ENCODE measurements around the gene CARM1.

The CARM1 gene

DNA sequence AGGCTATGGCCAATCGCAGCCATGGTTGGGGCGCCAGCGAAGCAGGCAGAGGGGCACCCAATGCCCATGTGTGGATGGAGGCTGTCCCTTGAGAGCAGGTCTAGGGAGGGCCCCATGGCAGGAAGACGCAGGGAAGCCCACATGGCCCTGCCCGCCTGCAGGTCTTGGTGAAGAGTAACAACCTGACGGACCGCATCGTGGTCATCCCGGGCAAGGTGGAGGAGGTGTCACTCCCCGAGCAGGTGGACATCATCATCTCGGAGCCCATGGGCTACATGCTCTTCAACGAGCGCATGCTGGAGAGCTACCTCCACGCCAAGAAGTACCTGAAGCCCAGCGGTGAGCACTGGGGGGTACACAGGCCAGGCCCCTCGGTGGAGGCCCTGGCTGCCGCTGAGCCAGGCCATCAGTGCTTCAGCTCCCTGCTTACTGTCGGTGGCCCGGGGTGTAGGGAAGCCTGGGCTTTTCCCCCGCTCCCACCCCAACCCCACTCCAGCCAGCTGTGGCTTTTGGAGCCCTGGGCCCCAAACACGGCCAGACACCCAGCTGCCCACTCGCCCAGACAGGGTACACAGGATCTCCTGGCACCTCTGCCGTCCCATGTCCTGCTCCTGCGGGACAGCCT lies 42.5 kb downstream of the CARM1 start:
- no peaks in the 10 kb centered on the region for H3K79me2 ChIP-seq (ENCODE audit: insufficient read depth, low read length)
- H3K36me3 ChIP-seq (ENCODE audit: low read length): no peaks in the 10 kb centered on the region
- H3K9ac ChIP-seq (ENCODE audit: low read length): no peak overlapping the region
- no peak overlapping the region for H3K27ac ChIP-seq (ENCODE audit: low read depth, low read length)
- no peaks in the 10 kb centered on the region for H4K20me1 ChIP-seq (ENCODE audit: low read depth, low read length)
- H3K27me3 ChIP-seq (ENCODE audit: low read length): no peaks in the 10 kb centered on the region
- H3K9me3 ChIP-seq (ENCODE audit: insufficient read depth, low read length): no peaks in the 10 kb centered on the region
- H3K4me2 ChIP-seq (ENCODE audit: low read depth, low read length, poor library complexity, severe bottlenecking): no peak overlapping the region
- H3K4me3 ChIP-seq (ENCODE audit: insufficient read depth, low read length, poor library complexity, severe bottlenecking): no peak overlapping the region
- H3K9me2 ChIP-seq (replicated peaks; ENCODE audit: insufficient read depth, low read length): no peaks in the 10 kb centered on the region
- no peaks in the 10 kb centered on the region for H3F3A ChIP-seq (ENCODE audit: insufficient read depth)
- H2AFZ ChIP-seq (ENCODE audit: low read depth, low read length, severe bottlenecking): no peak overlapping the region
- TF ChIP-seq, protein P1, sequence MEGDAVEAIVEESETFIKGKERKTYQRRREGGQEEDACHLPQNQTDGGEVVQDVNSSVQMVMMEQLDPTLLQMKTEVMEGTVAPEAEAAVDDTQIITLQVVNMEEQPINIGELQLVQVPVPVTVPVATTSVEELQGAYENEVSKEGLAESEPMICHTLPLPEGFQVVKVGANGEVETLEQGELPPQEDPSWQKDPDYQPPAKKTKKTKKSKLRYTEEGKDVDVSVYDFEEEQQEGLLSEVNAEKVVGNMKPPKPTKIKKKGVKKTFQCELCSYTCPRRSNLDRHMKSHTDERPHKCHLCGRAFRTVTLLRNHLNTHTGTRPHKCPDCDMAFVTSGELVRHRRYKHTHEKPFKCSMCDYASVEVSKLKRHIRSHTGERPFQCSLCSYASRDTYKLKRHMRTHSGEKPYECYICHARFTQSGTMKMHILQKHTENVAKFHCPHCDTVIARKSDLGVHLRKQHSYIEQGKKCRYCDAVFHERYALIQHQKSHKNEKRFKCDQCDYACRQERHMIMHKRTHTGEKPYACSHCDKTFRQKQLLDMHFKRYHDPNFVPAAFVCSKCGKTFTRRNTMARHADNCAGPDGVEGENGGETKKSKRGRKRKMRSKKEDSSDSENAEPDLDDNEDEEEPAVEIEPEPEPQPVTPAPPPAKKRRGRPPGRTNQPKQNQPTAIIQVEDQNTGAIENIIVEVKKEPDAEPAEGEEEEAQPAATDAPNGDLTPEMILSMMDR (IDR thresholded peaks at IDR 0.05; ENCODE audit: insufficient read depth, low read length, poor library complexity, severe bottlenecking): no peak
- no peak for TF ChIP-seq EZH2phosphoT487 (conservative IDR thresholded peaks at IDR 0.05; ENCODE audit: low read length)

DNA sequence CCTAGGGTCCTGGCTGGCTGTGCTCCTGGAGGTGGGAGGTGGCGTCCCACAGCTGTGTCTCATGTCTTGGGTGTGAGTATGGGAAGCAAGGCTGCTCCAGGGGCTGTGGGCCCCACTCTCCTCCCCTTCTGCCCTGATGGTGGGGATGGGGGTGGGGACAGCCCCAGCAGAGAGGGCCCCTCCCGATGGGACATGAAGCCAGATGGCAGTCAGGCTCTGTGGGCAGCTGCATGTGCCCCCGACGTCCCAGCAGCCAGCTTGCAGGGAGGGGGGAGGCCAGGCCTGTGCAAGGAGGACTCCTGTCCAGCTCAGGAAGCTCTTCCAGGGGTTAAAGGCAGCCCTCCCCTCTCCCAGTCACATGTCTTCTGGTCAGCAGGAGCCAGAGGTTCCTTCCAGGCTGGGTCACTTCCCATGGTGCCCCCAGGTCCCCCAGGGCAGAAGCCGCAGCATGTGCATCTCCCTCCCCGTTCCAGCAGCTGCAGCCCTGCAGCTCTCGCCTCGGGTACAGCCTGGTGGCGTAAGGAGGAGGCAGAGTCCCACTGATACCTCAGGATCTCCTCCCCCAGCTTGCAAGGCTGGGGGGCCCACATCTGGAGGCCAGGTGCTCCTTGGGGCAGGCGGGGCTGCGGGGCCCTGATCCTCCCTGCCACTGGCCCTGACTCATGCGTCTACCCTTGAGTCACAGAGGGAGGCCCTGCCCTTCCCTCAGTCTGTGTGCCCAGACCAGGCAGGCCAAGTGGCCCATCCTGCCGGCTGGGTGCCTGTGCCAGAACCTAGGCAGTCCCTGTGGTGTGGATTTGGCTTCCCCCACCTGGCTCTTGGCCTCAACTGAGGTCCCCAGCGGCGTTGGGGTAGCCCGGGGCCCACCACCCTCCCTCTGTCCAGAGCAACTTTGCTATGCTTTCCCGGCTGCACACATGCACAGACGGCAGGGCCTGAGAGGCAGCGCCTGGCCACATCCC lies 44.1 kb downstream of the CARM1 start:
- H3K27ac ChIP-seq (ENCODE audit: low read depth, low read length): no peak overlapping the region
- H3K4me2 ChIP-seq (ENCODE audit: low read depth, low read length, poor library complexity, severe bottlenecking): no peak overlapping the region
- no peaks in the 10 kb centered on the region for H3K36me3 ChIP-seq (ENCODE audit: low read length)
- no peak for TF ChIP-seq EZH2phosphoT487 (conservative IDR thresholded peaks at IDR 0.05; ENCODE audit: low read length)
- TF ChIP-seq, protein P1 (IDR thresholded peaks at IDR 0.05; ENCODE audit: insufficient read depth, low read length, poor library complexity, severe bottlenecking): no peak
- no peaks in the 10 kb centered on the region for H3K9me3 ChIP-seq (ENCODE audit: insufficient read depth, low read length)
- no peak overlapping the region for H3K4me3 ChIP-seq (ENCODE audit: insufficient read depth, low read length, poor library complexity, severe bottlenecking)
- H2AFZ ChIP-seq (ENCODE audit: low read depth, low read length, severe bottlenecking): no peak overlapping the region
- H3K79me2 ChIP-seq (ENCODE audit: insufficient read depth, low read length): no peaks in the 10 kb centered on the region
- no peaks in the 10 kb centered on the region for H4K20me1 ChIP-seq (ENCODE audit: low read depth, low read length)
- H3K27me3 ChIP-seq (ENCODE audit: low read length): no peaks in the 10 kb centered on the region
- H3F3A ChIP-seq (ENCODE audit: insufficient read depth): 0 out of 2 replicates have a peak, but pooled peaks cover 4% of the 10 kb centered on the region
- H3K9ac ChIP-seq (ENCODE audit: low read length): no peak overlapping the region
- no peaks in the 10 kb centered on the region for H3K9me2 ChIP-seq (replicated peaks; ENCODE audit: insufficient read depth, low read length)

DNA sequence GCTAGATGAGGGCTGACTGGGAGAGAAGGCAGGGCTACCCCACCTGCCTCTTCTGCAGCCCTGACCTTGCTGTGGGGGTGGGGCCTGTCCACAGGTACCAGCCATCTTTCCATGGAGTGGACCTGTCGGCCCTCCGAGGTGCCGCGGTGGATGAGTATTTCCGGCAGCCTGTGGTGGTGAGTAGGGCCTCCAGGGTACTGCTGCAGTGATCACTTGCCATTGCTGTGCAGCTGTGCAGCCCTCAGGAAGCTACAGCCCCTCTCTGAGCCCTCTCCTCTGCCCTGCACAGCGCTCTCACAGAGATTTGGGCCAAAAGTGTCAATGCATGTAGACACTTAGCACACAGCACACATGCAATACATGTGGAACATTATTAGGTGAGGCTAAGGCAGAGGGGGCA lies 45.2 kb downstream of the CARM1 start:
- no peak for TF ChIP-seq EZH2phosphoT487 (conservative IDR thresholded peaks at IDR 0.05; ENCODE audit: low read length)
- TF ChIP-seq, protein P1 (IDR thresholded peaks at IDR 0.05; ENCODE audit: insufficient read depth, low read length, poor library complexity, severe bottlenecking): no peak
- no peak overlapping the region for H2AFZ ChIP-seq (ENCODE audit: low read depth, low read length, severe bottlenecking)
- no peaks in the 10 kb centered on the region for H3K27me3 ChIP-seq (ENCODE audit: low read length)
- H3K4me2 ChIP-seq (ENCODE audit: low read depth, low read length, poor library complexity, severe bottlenecking): no peak overlapping the region
- no peak overlapping the region for H3K4me3 ChIP-seq (ENCODE audit: insufficient read depth, low read length, poor library complexity, severe bottlenecking)
- 0 out of 2 replicates have a peak, but pooled peaks cover 4% of the 10 kb centered on the region for H3F3A ChIP-seq (ENCODE audit: insufficient read depth)
- H3K9me2 ChIP-seq (replicated peaks; ENCODE audit: insufficient read depth, low read length): no peaks in the 10 kb centered on the region
- H4K20me1 ChIP-seq (ENCODE audit: low read depth, low read length): no peaks in the 10 kb centered on the region
- no peaks in the 10 kb centered on the region for H3K36me3 ChIP-seq (ENCODE audit: low read length)
- H3K79me2 ChIP-seq (ENCODE audit: insufficient read depth, low read length): no peaks in the 10 kb centered on the region
- no peak overlapping the region for H3K27ac ChIP-seq (ENCODE audit: low read depth, low read length)
- H3K9ac ChIP-seq (ENCODE audit: low read length): no peak overlapping the region
- no peaks in the 10 kb centered on the region for H3K9me3 ChIP-seq (ENCODE audit: insufficient read depth, low read length)

Measured in SU-DHL-6 (cell line).